ENCODE data around the gene SLC30A3.

SLC30A3 gene

DNA sequence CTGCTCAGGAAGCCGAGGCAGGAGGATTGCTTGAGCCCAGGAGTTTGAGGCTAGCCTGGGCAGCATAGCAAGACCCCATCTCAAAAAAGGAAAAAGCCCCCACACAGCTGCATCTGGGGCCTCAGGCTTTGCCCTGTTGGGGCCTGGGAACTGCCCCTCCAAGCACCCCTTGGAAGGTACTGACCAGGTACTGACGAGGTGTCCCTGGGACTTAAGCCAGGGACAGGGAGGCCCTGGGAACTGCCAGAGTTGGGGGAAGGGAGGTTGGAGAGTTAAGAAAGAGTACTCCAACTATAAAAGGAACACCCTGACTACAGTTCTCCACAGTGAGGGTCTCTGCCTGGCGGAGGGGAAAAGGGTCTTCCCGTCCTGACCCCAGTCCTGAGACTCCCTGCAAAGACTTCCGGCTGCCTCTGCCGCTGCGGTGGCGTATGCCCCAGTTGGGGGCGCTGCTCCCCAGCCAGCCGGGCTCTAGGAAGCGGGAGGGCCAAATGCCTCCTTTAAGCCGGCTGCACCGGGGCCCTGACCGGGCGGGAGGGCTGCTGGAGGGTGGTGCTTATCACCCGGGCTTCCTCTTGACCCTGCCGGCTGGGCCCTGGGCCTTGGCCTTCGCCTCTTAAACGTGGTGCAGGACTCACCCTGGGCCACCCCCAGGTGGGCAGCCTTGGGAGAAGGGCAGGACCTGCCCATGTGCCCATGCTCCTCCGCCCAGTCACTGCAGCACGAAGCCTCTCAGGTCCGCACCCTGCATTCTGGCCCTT is 12.8 kb downstream of the SLC30A3 start:
- ChIA-PET CTCF (interaction anchor here (0.8 to 2.6 kb wide), 8 partner anchors 14 to 52 kb away, joined by 3 to 10 read pairs (median 6); partner anchors contain the start of gene TRIM54), POLR2A (interaction anchor here (1.0 to 2.2 kb wide), 4 partner anchors 16 to 34 kb away, joined by 3 to 7 read pairs (median 4); partner anchors contain the start of gene TRIM54)
- TF ChIP-seq L3MBTL2 (conservative IDR thresholded peaks at IDR 0.05) (peak; percentile 67), LEF1 (IDR thresholded peaks at IDR 0.05; ENCODE audit: borderline replicate concordance) (no peak), PKNOX1 (IDR thresholded peaks at IDR 0.05) (no peak)
- peak; percentile 82 for DNase-seq (ENCODE audit: extremely low spot score)

DNA sequence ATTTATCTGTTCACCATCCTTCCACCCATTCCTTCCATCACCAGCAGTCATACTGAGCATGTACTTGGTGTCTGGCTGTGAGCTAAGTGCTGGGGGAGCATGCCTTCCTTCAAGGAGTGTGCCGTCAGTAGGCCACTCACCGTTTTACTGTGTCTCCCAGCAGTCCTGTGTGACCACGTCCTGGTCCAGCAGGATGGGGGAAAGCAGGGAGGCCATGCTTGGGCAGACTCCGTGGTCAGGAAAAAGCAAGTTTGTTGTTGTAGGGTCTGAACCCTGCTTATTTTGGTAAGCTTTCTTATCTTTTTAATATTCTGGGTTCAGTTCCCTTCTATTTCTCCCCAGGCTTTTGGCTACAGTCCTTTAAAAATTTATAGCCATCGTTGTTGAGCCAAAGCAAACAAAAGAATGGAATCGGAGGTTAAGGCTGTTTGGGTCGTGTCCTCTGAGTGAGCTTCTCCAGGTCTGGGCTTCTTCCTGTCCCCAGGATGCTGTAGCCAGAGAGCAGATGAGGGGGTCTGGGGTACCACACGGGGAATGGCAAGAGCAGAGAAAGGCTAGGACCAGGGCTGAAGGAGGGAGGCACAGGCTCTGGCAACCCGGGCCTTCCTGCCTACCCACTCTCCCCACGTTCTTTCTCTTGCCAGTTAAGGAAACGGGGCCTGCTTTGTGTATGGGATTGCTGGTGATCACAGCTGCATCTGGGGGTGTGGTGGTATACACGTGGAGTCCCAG is 13.5 kb downstream of the SLC30A3 start:
- TF ChIP-seq LEF1 (IDR thresholded peaks at IDR 0.05; ENCODE audit: borderline replicate concordance) (no peak), ZNF384 (IDR thresholded peaks at IDR 0.05) (no peak), FOXK2 (IDR thresholded peaks at IDR 0.05) (no peak), FOXA1 (IDR thresholded peaks at IDR 0.05) (no peak), TARDBP (IDR thresholded peaks at IDR 0.05) (no peak), CTBP1 (IDR thresholded peaks at IDR 0.05; ENCODE audit: borderline replicate concordance) (no peak), NFRKB (IDR thresholded peaks at IDR 0.05) (no peak), ARNT (IDR thresholded peaks at IDR 0.05) (no peak), BHLHE40 (IDR thresholded peaks at IDR 0.05; ENCODE audit: borderline replicate concordance) (no peak), HDGF (IDR thresholded peaks at IDR 0.05; ENCODE audit: borderline replicate concordance) (no peak), SP1 (IDR thresholded peaks at IDR 0.05) (no peak), L3MBTL2 (conservative IDR thresholded peaks at IDR 0.05) (no peak), ELF4 (IDR thresholded peaks at IDR 0.05) (no peak), SUZ12 (IDR thresholded peaks at IDR 0.05) (no peak)
- ChIA-PET CTCF (interaction anchor here (0.8 to 2.6 kb wide), 7 partner anchors 14 to 54 kb away, joined by 3 to 9 read pairs (median 5); partner anchors contain the start of gene TRIM54), POLR2A (interaction anchor here (1.0 to 2.2 kb wide), 6 partner anchors 16 to 44 kb away, joined by 3 to 8 read pairs (median 4); partner anchors contain the start of gene TRIM54)
- DNase-seq (ENCODE audit: extremely low spot score), result no peak

- DNase-seq (ENCODE audit: extremely low spot score), result no peak
- POLR2A ChIA-PET, result interaction anchor here (2.1 to 2.2 kb wide), 2 partner anchors 32 to 44 kb away, joined by 7 to 8 read pairs; no protein-coding TSS in a partner anchor
- CTCF ChIA-PET, result interaction anchor here (0.5 to 2.6 kb wide), 7 partner anchors 13 to 436 kb away, joined by 3 to 9 read pairs (median 4); no protein-coding TSS in a partner anchor
- TF ChIP-seq BHLHE40 (IDR thresholded peaks at IDR 0.05; ENCODE audit: borderline replicate concordance), result no peak
- no peak for TF ChIP-seq L3MBTL2 (conservative IDR thresholded peaks at IDR 0.05)
- TF ChIP-seq ELF4 (IDR thresholded peaks at IDR 0.05), result no peak
- TF ChIP-seq ARNT (IDR thresholded peaks at IDR 0.05), result no peak
- TF ChIP-seq CTBP1 (IDR thresholded peaks at IDR 0.05; ENCODE audit: borderline replicate concordance), result no peak
- TF ChIP-seq SP1 (IDR thresholded peaks at IDR 0.05), result no peak
- TF ChIP-seq LEF1 (IDR thresholded peaks at IDR 0.05; ENCODE audit: borderline replicate concordance), result no peak
- TF ChIP-seq HDGF (IDR thresholded peaks at IDR 0.05; ENCODE audit: borderline replicate concordance), result no peak
- no peak for TF ChIP-seq FOXK2 (IDR thresholded peaks at IDR 0.05)
- no peak for TF ChIP-seq NFRKB (IDR thresholded peaks at IDR 0.05)
- no peak for TF ChIP-seq TARDBP (IDR thresholded peaks at IDR 0.05)
- TF ChIP-seq ZNF384 (IDR thresholded peaks at IDR 0.05), result no peak
- no peak for TF ChIP-seq PKNOX1 (IDR thresholded peaks at IDR 0.05)
- TF ChIP-seq FOXA1 (IDR thresholded peaks at IDR 0.05), result no peak
- TF ChIP-seq FOXM1 (IDR thresholded peaks at IDR 0.05; ENCODE audit: borderline replicate concordance), result no peak
- no peak for TF ChIP-seq SUZ12 (IDR thresholded peaks at IDR 0.05)
These were observed 15.0 kb downstream of the SLC30A3 start for GRCh38 chr2:27247893-27248292.

GRCh38 chr2:27245626-27246025 is 17.2 kb downstream of the SLC30A3 start:
- TF ChIP-seq LEF1 (IDR thresholded peaks at IDR 0.05; ENCODE audit: borderline replicate concordance), result no peak
- no peak for TF ChIP-seq NFRKB (IDR thresholded peaks at IDR 0.05)
- TF ChIP-seq HDGF (IDR thresholded peaks at IDR 0.05; ENCODE audit: borderline replicate concordance), result no peak
- TF ChIP-seq SP1 (IDR thresholded peaks at IDR 0.05), result no peak
- no peak for TF ChIP-seq PKNOX1 (IDR thresholded peaks at IDR 0.05)
- TF ChIP-seq ELF4 (IDR thresholded peaks at IDR 0.05), result no peak
- no peak for TF ChIP-seq CTBP1 (IDR thresholded peaks at IDR 0.05; ENCODE audit: borderline replicate concordance)
- no peak for TF ChIP-seq FOXA1 (IDR thresholded peaks at IDR 0.05)
- no peak for TF ChIP-seq L3MBTL2 (conservative IDR thresholded peaks at IDR 0.05)
- TF ChIP-seq BHLHE40 (IDR thresholded peaks at IDR 0.05; ENCODE audit: borderline replicate concordance), result no peak
- no peak for TF ChIP-seq FOXK2 (IDR thresholded peaks at IDR 0.05)
- TF ChIP-seq ZNF384 (IDR thresholded peaks at IDR 0.05), result no peak
- TF ChIP-seq TARDBP (IDR thresholded peaks at IDR 0.05), result no peak
- no peak for TF ChIP-seq ARNT (IDR thresholded peaks at IDR 0.05)
- no peak for TF ChIP-seq SUZ12 (IDR thresholded peaks at IDR 0.05)
- no peak for TF ChIP-seq FOXM1 (IDR thresholded peaks at IDR 0.05; ENCODE audit: borderline replicate concordance)
- ChIA-PET CTCF (no interaction called here), POLR2A (no interaction called here)
- no peak for DNase-seq (ENCODE audit: extremely low spot score)

DNA sequence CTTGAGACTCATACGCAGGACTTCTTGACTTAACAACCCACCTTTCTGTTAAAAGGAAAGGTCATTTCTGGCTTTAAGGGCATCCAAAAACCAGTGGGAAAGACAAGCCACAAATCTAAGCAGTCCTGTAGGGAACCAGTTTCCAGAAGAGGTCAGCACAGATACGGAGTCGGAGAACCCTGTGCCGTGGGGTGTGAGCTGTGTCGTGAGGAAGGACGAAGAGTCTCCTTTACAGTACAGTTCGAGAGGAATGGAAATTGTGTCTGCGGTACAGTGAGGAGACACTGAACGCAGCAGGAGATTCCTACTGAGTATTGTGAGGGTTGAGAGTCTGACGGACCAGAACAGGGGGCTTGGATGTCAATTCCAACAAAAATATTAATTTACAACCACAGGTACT is 17.7 kb downstream of the SLC30A3 start:
- no peak for TF ChIP-seq ZNF384 (IDR thresholded peaks at IDR 0.05)
- no peak for TF ChIP-seq BHLHE40 (IDR thresholded peaks at IDR 0.05; ENCODE audit: borderline replicate concordance)
- no peak for TF ChIP-seq PKNOX1 (IDR thresholded peaks at IDR 0.05)
- no peak for TF ChIP-seq FOXK2 (IDR thresholded peaks at IDR 0.05)
- TF ChIP-seq FOXA1 (IDR thresholded peaks at IDR 0.05), result no peak
- no peak for TF ChIP-seq SP1 (IDR thresholded peaks at IDR 0.05)
- TF ChIP-seq SUZ12 (IDR thresholded peaks at IDR 0.05), result no peak
- no peak for TF ChIP-seq TARDBP (IDR thresholded peaks at IDR 0.05)
- TF ChIP-seq LEF1 (IDR thresholded peaks at IDR 0.05; ENCODE audit: borderline replicate concordance), result no peak
- TF ChIP-seq FOXM1 (IDR thresholded peaks at IDR 0.05; ENCODE audit: borderline replicate concordance), result no peak
- no peak for TF ChIP-seq L3MBTL2 (conservative IDR thresholded peaks at IDR 0.05)
- no peak for TF ChIP-seq ARNT (IDR thresholded peaks at IDR 0.05)
- TF ChIP-seq HDGF (IDR thresholded peaks at IDR 0.05; ENCODE audit: borderline replicate concordance), result no peak
- TF ChIP-seq ELF4 (IDR thresholded peaks at IDR 0.05), result no peak
- no peak for TF ChIP-seq NFRKB (IDR thresholded peaks at IDR 0.05)
- no peak for DNase-seq (ENCODE audit: extremely low spot score)
- ChIA-PET CTCF (no interaction called here), POLR2A (interaction anchor here (0.7 to 1.0 kb wide), 2 partner anchors 13 to 163 kb away, joined by 3 to 4 read pairs; no protein-coding TSS in a partner anchor)

Data from HEK293T (cell line).